ENCODE data around the gene DDX27.

DNA sequence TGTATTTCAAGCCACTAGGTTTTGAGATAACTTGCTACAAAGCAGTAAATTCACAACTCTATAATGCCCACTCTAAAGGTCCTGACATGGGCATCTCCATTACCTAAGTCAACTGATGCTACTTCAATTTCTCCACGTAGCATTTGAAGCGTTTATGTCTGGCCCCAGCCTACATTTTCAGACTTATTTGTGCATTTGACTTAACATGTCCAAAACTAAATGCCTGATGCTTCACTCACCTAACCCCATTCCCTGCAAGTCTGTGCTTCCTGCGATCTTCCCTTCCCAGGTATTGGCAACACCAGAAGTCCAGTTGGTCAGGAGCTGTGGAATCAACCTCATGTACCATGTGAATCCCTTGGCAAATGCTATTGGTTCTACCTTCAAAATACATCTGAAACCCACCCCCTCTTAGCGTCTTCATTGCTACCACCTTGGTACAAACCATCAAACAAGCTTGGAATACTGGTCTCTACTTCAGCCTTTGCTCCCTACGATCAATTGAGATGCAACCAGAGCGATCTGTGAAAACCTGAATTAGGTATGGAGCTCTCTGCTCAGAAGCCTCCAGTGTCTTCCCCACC, 71.5 kb downstream of the DDX27 start:
- TF ChIP-seq, protein P1, sequence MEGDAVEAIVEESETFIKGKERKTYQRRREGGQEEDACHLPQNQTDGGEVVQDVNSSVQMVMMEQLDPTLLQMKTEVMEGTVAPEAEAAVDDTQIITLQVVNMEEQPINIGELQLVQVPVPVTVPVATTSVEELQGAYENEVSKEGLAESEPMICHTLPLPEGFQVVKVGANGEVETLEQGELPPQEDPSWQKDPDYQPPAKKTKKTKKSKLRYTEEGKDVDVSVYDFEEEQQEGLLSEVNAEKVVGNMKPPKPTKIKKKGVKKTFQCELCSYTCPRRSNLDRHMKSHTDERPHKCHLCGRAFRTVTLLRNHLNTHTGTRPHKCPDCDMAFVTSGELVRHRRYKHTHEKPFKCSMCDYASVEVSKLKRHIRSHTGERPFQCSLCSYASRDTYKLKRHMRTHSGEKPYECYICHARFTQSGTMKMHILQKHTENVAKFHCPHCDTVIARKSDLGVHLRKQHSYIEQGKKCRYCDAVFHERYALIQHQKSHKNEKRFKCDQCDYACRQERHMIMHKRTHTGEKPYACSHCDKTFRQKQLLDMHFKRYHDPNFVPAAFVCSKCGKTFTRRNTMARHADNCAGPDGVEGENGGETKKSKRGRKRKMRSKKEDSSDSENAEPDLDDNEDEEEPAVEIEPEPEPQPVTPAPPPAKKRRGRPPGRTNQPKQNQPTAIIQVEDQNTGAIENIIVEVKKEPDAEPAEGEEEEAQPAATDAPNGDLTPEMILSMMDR (conservative IDR thresholded peaks at IDR 0.05; ENCODE audit: low read depth, low read length): no peak
- TF ChIP-seq EZH2 (IDR thresholded peaks at IDR 0.05; ENCODE audit: low read length, unreplicated experiment): no peak
- no peak for TF ChIP-seq EZH2phosphoT487 (IDR thresholded peaks at IDR 0.05; ENCODE audit: borderline replicate concordance, low read length)
